ENCODE data around the gene CCBE1.

GRCh38 chr18:59385191-59385590 lies 312.0 kb downstream of the CCBE1 start:
- TF ChIP-seq SIN3A (IDR thresholded peaks at IDR 0.05; ENCODE audit: borderline replicate concordance, insufficient read depth, low read length) = no peak
- TF ChIP-seq POLR2AphosphoS5 (IDR thresholded peaks at IDR 0.05; ENCODE audit: low read depth, low read length) = no peak
- no peak for TF ChIP-seq FOXP2 (optimal IDR thresholded peaks at IDR 0.05; ENCODE audit: borderline replicate concordance, extremely low read depth, extremely low read length, insufficient read depth)
- TF ChIP-seq REST (IDR thresholded peaks at IDR 0.05; ENCODE audit: insufficient read depth in 1 of 2, low read depth in 2 of 2, low read length in 2 of 2) = no peak

Measured in PFSK-1 (cell line).